NCI-H774 (cell line): ENCODE measurements around the gene TNFSF9.
"Not testable (repeated sequence)": the region's sequence is repeated elsewhere in the genome, so short reads cannot be mapped to it uniquely, and the experiment has no call there.

Source experiments
- DNase-seq: peaks from one replicate; lab custom pipeline; 2025; lab: John Stamatoyannopoulos, UW

TNFSF9 gene

DNA sequence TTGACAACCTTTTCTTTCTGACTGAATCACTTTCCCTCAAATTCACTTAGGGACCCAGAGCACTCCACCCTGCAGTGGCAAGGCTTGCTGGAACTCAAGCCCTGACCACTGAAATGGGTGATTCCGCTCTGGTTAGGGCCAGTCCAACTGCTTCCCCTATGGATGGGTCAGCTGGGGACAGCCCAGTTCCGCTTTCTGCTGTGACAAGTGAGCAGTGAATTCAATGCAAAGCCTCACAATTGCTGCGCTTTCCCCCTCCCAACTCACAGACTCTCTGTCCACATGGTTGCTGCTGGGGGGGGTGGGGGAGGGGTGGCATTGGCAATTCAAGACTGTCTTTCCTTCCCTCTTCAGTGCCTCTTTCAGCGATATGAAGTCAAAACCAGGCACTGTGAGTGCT, 41.4 kb downstream of the TNFSF9 start:
- DNase-seq, result no peak

DNA sequence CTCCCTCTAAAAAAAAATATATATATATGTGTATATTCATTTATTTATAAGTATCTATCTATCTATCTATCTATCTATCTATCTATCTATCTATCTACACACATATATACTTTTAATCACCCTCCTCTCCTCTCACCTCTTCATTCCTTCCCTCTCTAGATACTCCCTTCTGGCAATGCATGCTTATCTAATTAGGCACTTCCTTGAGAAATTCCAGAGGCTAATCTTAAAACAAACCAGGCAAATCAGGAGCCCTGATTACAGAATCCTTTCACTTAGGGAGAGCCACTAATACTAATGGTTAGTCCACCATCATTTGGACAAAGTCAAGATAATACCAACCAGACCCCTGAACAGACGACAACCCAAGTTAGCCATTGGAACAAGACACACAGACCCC, 42.5 kb downstream of the TNFSF9 start:
- DNase-seq, result no peak

DNA sequence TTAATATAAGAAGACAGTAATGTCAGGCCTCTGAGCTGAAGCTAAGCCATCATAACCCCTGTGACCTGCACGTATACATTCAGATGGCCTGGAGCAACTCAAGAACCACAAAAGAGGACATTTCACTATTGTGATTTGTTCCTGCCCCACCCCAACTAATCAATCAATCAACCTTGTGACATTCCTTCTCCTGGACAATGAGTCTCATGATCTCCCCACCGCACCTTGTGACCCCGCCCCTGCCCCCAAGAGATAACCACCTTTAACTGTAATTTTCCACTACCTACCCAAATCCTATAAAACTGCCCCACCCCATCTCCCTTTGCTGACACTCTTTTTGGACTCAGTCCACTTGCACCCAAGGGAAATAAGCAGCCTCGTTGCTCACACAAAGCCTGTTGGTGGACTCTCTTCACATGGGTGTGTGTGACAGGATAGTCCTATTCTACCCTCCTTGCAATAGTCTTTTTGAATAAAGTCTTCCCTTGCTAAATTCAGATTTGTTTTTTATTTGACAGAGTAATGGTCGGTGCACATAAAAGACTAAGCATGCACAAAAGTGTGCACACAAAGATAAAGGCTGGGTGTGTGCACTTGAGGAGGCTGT, 46.1 kb downstream of the TNFSF9 start:
- no peak for DNase-seq

DNA sequence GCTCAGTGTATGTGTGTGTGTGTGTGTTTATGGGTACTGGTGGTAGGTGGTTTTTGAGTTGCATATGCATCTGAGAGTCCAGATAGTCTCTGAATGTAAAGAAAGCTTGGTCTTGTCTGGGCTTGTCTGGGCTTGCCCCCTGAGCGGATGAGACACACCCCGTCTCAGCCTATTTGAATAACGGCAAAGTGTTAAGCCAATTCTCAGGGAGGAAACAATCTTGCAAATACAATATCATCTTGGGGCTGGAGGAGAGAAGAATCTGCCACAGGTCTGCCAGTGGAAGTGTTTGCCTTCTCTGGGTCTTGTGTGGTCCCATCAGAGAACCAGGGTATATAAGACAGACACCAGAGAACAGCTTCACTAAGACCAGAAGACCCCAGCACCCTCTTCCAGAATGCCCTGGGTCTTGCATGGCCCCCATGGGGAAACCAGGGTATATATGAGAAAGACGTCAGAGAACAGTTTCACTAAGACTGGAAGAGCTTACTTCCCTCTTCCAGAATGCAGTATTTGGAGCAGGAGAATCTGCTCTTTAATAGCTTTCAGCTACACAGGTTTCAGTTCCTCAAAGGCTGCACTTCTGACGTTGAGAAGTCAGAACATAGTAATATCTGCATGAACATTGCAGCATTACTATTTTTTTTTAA, 46.8 kb downstream of the TNFSF9 start:
- DNase-seq, result no peak

DNA sequence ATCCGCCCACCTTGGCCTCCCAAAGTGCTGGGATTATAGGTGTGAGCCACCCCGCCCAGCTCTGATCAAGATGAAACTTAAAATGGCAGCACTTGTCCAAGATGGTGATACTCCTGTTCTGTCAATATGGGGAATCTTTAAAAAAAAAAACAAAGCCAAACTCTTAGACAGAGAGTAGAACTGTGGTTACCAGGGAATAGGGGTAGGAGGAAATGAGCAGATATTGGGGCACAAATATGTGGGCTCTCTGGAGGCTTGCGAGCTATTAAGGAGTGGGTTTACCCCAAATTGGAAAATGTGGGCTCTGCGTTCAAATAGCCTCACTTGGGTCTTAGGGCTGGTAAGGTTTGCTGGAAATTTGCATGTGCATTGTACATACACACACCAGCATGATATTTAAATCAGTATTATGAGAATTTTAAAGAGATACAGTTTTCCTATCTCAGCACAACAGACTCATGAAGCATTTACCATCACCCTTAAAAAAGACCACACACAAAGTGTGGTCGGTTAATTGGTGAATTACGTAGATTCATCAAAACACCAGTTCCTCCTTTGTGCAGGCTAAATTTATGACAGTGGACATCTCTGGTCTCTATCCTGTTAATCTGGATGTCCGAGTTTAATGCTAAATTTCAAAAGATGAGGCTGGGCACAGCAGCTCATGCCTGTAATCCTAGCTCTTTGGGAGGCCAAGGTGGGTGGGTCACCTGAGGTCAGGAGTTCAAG, 48.8 kb downstream of the TNFSF9 start:
- no peak for DNase-seq

DNA sequence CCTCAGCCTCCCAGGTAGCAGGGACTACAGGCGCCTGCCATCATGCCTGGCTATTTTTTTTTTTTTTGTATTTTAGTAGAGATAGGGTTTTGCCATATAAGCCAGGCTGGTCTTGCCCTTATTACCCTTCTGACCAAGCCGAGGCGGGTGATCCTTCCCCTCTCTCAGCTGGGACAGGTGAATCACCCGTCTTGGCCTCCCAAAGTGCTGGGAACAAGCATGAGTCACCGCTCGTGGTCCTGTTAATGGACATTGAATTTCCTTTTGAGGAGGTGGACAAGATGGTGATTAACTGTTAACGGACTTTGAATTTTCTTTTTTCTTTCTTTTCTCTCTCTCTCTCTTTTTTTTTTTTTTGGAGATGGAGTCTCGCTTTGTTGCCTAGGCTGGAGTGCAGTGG, 49.5 kb downstream of the TNFSF9 start:
- no peak for DNase-seq

DNA sequence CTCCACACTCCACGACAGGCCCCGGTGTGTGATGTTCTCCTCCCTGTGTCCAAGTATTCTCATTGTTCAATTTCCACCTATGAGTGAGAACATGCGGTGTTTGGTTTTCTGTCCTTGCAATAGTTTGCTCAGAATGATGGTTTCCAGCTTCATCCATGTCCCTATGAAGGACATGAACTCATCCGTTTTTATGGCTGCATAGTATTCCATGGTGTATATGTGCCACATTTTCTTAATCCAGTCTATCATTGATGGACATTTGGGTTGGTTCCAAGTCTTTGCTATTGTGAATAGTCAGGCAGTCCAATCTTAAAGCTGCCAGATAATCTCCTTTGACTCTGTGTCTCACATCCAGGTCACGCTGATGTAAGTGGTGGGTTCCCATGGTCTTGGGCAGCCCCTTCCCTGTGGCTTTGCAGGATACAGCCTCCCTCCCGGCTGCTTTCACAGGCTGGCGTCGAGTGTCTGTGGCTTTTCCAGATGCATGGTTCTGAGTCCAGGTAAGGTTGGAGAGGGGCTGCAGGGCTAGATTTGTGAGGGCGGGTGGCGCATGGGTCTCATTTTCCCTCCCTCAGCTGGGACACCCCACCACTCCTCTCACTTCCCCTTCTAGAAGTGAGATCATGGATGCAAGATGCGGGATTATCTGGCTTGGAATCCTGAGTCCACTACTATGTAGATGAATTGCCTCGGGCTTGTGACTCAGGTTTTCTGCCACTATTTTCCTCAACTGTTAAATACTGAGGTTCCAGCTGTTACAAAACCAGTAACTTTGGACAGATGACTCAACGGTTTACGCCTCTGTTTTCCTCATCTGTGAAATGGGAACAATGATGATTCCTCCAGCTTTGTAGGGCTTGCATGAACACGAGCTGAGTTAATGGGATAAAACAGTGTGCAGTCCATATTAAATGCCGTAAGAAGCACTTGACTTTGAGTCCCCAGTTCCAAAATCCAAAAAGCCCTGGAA, 52.0 kb downstream of the TNFSF9 start:
- DNase-seq, result not testable (repeated sequence)
